Cardiac fibroblast (primary cell): ENCODE data around the gene QRSL1.

Source experiments
- DNase-seq, 2 donors: peaks; one replicate each; pipeline versions ENCODE4 v3.0.0 to v3.0.0-alpha.2; 2010; ENCODE audit warnings: low read depth in 2 of 2
- H3K4me3 ChIP-seq, 2 donors: replicated peaks in 1 of 2; 1 replicate in 1 of 2; 2 replicates in 1 of 2; pipeline ENCODE4 v1.5.1; 2011; ENCODE audit warnings: low read depth in 2 of 2, low read length in 2 of 2, mild to moderate bottlenecking in 2 of 2, moderate library complexity in 1 of 2
- TF ChIP-seq, protein P1 (sequence below): IDR thresholded peaks from one replicate; pipeline ENCODE4 v1.5.1; 2011; ENCODE audit warnings: low read depth, mild to moderate bottlenecking, low read length, inconsistent platforms

QRSL1 gene

DNA sequence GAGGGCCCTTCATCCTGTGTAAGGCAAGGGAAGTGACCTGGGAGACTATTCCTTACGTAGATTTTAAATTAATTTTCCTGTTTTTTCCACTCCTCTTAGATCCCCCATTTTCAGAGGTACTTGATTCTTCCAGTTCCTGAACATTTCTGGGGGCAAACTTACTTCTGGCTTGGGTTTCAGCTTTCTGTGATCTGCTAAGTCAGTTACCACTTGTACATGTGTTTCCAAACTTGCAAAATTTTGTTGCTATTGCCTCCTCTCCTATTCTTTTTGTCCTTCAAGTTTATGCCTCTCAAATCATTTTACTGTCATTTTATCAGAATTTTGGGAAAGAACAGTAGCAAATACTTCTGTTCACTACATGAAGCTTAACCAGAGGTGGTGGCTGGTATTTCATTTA, 81.2 kb downstream of the QRSL1 start:
- no peak for DNase-seq
- TF ChIP-seq, protein P1, sequence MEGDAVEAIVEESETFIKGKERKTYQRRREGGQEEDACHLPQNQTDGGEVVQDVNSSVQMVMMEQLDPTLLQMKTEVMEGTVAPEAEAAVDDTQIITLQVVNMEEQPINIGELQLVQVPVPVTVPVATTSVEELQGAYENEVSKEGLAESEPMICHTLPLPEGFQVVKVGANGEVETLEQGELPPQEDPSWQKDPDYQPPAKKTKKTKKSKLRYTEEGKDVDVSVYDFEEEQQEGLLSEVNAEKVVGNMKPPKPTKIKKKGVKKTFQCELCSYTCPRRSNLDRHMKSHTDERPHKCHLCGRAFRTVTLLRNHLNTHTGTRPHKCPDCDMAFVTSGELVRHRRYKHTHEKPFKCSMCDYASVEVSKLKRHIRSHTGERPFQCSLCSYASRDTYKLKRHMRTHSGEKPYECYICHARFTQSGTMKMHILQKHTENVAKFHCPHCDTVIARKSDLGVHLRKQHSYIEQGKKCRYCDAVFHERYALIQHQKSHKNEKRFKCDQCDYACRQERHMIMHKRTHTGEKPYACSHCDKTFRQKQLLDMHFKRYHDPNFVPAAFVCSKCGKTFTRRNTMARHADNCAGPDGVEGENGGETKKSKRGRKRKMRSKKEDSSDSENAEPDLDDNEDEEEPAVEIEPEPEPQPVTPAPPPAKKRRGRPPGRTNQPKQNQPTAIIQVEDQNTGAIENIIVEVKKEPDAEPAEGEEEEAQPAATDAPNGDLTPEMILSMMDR: no peak
- H3K4me3 ChIP-seq: no peak overlapping the region

DNA sequence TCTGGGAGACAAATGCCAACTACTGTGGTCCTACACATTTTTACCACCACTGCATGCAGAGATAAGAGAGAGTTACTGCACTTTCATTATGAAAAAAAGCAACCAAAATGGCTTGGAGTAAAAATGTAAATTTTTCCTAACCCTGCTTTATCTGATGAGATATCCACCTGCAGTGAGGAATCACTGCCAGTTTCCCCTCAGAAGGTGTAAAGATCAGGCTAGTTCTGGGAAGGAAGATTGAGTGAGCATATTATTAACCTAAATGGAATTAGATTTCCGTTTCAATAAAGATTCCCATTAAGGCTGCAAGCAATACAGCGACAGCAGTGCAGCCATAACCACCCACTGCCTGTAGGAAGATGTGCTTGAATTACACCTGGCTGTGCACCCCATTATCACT, 84.9 kb downstream of the QRSL1 start:
- no peak for DNase-seq
- TF ChIP-seq, protein P1: no peak
- H3K4me3 ChIP-seq: no peak overlapping the region

DNA sequence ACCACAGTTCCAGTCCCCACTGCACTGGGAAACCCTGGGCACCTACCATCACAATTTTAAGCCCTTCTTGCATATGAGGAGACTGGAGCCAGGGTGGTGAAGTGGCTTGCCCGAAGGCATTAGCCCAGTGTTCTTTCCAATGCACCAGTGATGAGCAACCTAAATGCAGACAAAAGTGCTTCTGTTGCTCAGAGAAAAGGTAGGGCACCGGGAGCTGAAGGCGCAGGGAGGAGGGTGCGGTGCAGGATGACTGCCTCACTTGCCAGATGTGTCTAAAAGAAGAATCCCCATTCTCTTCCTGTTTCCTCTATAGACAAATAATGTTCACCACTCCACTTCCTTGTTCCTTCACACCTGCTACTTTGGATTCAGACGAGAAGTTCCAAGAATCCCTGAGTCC, 86.5 kb downstream of the QRSL1 start:
- H3K4me3 ChIP-seq: no peak overlapping the region
- DNase-seq: no peak
- TF ChIP-seq, protein P1: no peak

DNA sequence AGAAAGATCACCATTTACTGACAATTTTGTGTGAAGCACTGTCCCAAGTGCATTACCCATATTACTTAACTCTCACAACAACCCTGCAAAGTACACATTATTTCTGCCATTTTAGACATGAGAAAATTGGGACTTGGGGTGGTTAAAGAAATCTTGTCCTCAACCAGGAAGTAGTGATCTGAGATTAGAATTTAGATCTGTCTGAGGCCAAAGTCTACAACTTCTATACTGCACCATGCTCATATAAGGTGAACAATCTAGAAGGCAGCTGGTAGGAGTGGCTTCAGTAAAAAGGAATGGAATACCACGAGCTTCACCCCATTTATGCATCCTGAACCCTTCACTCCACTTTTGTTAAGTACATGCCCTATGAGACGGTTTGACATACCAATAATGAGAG, 87.6 kb downstream of the QRSL1 start:
- TF ChIP-seq, protein P1: no peak
- no peak overlapping the region for H3K4me3 ChIP-seq
- no peak for DNase-seq
